AG09319 (cell line): ENCODE measurements around the gene ANO8.

Source experiments
- DNase-seq: peaks from one replicate; pipeline ENCODE4 v3.0.0-alpha.2; 2010; ENCODE audit warnings: low read depth; ENCODE audit errors: extremely low read depth
- TF ChIP-seq, protein P1 (sequence below): IDR thresholded peaks from 2 replicates; pipeline ENCODE4 v1.5.1; 2011; ENCODE audit warnings: low read depth, mild to moderate bottlenecking, inconsistent platforms, low read length, moderate library complexity

The ANO8 gene

DNA sequence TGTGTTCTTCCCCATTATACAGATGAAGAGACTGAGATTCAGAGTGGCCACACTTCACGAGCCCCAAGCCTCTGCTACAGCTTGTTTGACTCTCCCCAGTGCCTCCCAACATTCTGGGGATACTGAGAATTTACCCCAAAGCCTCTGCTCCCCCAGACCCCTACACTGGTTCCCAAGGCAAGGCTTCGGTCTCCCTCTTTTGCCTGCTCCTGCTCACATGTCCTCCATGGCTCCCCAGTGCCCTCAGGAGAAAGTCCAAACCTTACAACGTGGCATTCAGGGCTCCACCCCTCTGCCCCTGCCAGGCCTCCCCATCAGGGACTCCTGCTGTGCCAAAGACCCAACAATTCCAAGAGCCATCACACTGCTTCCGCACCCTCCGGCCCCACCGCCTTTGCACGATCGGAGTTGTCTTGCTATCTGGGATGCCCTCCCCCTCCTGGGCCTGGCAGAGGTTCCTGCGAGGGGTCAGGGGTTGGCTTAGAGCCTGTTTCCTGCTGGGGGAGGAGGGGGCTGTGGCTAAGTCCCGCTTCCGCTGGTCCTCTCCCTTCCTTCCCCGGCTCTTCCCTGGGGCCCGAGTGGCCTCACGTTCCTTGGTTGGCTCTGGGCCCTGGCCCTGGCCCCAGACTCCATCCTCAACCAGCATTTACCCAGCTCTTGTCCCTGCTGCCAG lies 18.1 kb upstream of the ANO8 start:
- DNase-seq: no peak
- TF ChIP-seq, protein P1, sequence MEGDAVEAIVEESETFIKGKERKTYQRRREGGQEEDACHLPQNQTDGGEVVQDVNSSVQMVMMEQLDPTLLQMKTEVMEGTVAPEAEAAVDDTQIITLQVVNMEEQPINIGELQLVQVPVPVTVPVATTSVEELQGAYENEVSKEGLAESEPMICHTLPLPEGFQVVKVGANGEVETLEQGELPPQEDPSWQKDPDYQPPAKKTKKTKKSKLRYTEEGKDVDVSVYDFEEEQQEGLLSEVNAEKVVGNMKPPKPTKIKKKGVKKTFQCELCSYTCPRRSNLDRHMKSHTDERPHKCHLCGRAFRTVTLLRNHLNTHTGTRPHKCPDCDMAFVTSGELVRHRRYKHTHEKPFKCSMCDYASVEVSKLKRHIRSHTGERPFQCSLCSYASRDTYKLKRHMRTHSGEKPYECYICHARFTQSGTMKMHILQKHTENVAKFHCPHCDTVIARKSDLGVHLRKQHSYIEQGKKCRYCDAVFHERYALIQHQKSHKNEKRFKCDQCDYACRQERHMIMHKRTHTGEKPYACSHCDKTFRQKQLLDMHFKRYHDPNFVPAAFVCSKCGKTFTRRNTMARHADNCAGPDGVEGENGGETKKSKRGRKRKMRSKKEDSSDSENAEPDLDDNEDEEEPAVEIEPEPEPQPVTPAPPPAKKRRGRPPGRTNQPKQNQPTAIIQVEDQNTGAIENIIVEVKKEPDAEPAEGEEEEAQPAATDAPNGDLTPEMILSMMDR: no peak

DNA sequence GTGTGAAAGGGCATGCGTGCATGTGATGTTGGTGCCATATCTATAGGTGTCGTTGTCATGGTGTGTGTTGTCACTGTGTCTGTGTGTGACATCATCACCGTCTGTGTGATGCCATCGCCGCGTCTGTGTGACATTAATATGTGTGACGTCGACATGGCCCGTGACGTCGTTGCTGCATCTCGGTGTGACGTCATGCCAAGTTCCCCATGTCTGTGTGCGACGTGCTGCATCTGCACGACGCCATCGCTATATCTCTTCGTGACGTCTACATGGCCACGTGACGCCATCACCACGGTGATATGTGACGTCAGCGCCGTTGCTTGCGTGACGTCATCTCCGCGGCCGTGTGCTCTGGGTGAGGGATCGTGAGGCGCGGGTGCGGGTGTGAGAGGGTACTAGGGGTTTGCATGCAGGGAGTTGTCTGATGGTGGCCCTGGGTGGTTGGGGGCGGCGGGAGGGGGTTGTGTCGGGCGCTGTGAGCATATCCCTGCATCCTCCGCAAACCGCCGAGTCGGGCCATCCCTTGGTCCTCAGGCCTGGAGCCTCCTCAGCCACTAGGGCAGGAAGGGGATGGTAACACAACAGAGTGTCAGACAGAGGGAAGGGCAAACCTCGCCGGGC lies 17.3 kb upstream of the ANO8 start:
- no peak for DNase-seq
- TF ChIP-seq, protein P1: no peak

DNA sequence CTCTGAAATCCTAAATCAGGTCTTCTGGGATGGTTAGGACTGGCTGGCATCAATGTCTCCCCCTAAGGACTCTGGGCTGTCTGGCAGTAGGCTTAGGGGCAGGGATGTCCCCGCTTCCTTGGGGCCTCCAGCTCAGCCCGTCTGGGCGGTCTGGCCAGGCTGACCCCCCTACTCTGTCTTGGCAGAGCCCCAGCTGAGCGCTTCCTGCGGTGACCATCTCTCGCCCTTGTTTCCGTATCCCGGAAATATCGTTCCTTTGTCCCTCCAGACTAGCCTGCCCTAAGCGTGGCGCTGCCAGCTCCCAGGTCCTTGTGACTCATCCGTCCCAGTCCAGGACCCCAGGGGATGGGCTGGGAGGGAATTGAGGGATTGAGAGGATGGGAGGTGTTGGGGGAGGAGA lies 14.0 kb upstream of the ANO8 start:
- DNase-seq: no peak
- TF ChIP-seq, protein P1: no peak

DNA sequence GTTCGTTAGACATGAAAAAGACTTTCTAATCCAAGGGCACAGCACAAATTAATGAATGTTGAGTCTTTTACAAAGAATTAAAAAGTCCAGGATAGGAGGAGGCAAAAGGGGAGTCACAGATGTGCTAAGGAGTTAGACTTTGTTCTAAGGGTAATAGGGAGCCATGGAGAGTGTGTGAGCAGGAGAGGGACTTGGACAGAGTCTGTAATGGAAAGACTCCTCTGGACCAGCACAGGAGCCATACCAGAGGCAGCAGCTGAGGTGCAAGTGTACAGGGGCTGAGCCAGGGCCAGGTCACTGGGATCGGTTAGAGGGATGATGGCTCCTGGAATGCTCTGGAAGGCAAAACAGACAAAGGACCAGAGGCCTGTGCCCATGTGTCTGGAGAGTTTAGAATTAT lies 13.2 kb upstream of the ANO8 start:
- TF ChIP-seq, protein P1: no peak

DNA sequence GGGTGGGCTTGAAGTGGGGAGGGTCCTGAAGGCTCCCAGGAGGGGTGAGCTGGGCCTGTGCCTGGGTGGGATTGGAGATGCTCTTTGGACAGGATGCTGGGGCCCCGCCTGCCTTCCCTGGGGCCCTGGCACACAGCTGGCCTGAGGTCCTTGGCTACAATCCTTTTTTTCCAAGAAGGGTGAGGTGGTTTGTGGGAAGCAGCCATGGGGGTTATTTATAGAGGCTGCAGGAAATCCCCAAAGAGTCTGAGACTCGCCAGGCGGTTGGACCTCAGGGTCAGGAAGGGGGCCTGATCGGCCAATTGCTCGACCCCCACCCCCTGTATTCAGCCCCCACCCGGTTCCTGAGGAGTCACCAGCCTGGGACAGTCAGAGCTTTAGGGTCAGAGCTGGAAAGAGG lies 12.7 kb upstream of the ANO8 start:
- TF ChIP-seq, protein P1: no peak
- DNase-seq: no peak

More for the DNA sequence above, 13.2 kb upstream of the ANO8 start:
- no peak for DNase-seq

DNA sequence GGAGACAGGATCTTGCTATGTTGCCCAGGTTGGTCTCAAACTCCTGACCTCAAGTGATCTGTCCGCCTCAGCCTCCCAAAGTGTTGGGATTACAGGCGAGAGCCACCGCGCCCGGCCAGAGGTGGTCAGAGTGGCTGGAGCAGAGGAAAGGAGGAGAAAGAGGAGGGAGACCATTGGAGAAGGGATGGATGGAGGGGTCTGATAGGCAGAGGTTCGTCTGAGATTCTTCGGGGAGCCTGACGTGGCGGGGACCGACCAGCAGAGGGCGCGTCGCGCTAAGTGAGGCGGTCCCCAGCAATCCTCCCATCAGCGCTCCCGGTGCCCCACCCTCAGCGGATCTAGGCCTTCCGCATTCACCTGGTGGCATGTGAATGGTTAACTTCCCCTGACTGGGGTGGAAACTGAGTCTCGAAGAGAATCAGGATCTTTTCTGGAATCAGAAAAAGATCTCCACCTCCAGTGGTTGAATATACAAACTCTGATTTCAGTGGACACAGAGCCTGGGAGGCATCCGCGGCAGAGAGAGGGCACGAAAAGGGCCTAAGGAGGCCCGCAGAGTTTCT lies 11.5 kb upstream of the ANO8 start:
- TF ChIP-seq, protein P1: peak; percentile 91
- no peak for DNase-seq

DNA sequence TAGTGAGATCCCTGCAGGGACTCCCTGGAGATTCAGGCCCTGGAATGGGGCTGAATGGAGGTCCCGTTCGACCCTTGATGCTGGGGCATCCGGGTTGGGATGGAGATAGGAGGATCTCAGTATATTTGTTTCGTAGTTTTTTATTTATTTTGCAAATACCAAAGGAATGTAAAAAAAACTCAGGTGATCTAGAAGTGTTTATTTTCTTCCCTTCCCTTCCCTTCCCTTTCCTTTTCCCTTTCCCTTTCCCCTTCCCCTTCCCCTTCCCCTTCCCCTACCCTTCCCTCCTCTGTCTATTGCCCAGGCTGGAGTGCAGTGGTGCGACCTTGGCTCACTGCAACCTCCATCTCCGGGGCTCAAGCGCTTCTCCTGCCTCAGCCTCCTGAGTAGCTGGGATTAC lies 7.2 kb upstream of the ANO8 start:
- DNase-seq: no peak
- TF ChIP-seq, protein P1: no peak
